H1 (cell line): ENCODE results near the gene ASRGL1. TPM values are rescaled to one million over a fixed set of nuclear protein-coding genes. Genes with fewer than 3 reads are reported as not detected.

Source experiments
- CTCF ChIA-PET: fragments of 300-600 bp; sonication (Branson Sonifier 250); formaldehyde crosslinking; loops from one replicate; lab custom pipeline; 2021; ENCODE audit not compliant: partially characterized antibody; lab: Charles Lee
- POLR2A ChIA-PET: fragments of 300-600 bp; sonication (Branson Sonifier 250); formaldehyde crosslinking; loops from one replicate; lab custom pipeline; 2021; ENCODE audit warnings: inconsistent platforms; ENCODE audit not compliant: partially characterized antibody; lab: Charles Lee
- DNase-seq, 2 experiments: peaks; one replicate each; pipeline versions ENCODE4 v3.0.0 to v3.0.0-alpha.2; 2010 to 2022; ENCODE audit warnings: low spot score in 2 of 2, low read depth in 1 of 2, mixed read lengths in 1 of 2
- FAIRE-seq: peaks from 2 replicates; lab custom pipeline; 2011; peaks lifted over from hg19 to GRCh38; lab: Jason Lieb, UNC
- H2AFZ ChIP-seq: 2 replicates; pipeline ENCODE4 v1.8.1; 2012; ENCODE audit warnings: low read length, inconsistent platforms
- H2AK5ac ChIP-seq: 2 replicates; pipeline ENCODE4 v1.6.1; 2013; ENCODE audit warnings: low read depth, low read length
- H2BK120ac ChIP-seq: replicated peaks from 2 replicates; pipeline ENCODE3; 2013; ENCODE audit warnings: low read depth, low read length, inconsistent platforms
- H2BK12ac ChIP-seq: 2 replicates; pipeline ENCODE4 v1.6.1; 2013; ENCODE audit warnings: low read depth, low read length
- H2BK15ac ChIP-seq: 2 replicates; pipeline ENCODE4 v1.6.1; 2013; ENCODE audit warnings: low read length
- H2BK20ac ChIP-seq: 2 replicates; pipeline ENCODE4 v1.6.1; 2013; ENCODE audit warnings: low read length
- H2BK5ac ChIP-seq: 2 replicates; pipeline ENCODE4 v1.6.1; 2013; ENCODE audit warnings: low read depth, low read length
- H3K14ac ChIP-seq: 2 replicates; pipeline ENCODE4 v1.6.1; 2013; ENCODE audit warnings: inconsistent platforms; ENCODE audit not compliant: insufficient read length
- H3K18ac ChIP-seq: 2 replicates; pipeline ENCODE4 v1.6.1; 2013; ENCODE audit warnings: low read length; ENCODE audit errors: extremely low read depth
- H3K23ac ChIP-seq: 2 replicates; pipeline ENCODE4 v1.6.1; 2013; ENCODE audit warnings: inconsistent platforms; ENCODE audit not compliant: insufficient read length
- H3K23me2 ChIP-seq: 2 replicates; pipeline ENCODE4 v1.6.1; 2013; ENCODE audit warnings: low read depth, low read length
- H3K27ac ChIP-seq: 2 replicates; pipeline ENCODE4 v1.6.1; 2011; ENCODE audit warnings: low read depth, low read length, inconsistent platforms
- H3K27me3 ChIP-seq, 4 experiments: replicated peaks in 1 of 4; 1 replicate in 1 of 4; 2 replicates in 3 of 4; pipeline versions ENCODE4 v1.6.1 to v1.8.1; 2011 to 2013; ENCODE audit warnings: low read length in 3 of 4, mild to moderate bottlenecking in 3 of 4, inconsistent platforms in 2 of 4, mixed read lengths in 2 of 4, moderate library complexity in 1 of 4; ENCODE audit not compliant: control insufficient read depth in 3 of 4, insufficient read depth in 3 of 4; ENCODE audit errors: extremely low read depth in 1 of 4
- H3K36me3 ChIP-seq, 4 experiments: 2 replicates each; pipeline versions ENCODE4 v1.6.1 to v1.8.1; 2011 to 2013; ENCODE audit warnings: mild to moderate bottlenecking in 4 of 4, low read length in 3 of 4, moderate library complexity in 2 of 4, control low read depth in 1 of 4, inconsistent platforms in 1 of 4; ENCODE audit not compliant: insufficient read depth in 4 of 4, control insufficient read depth in 2 of 4
- H3K4ac ChIP-seq: replicated peaks from 2 replicates; pipeline ENCODE3; 2013; ENCODE audit warnings: low read length, low read depth, mixed read lengths, inconsistent platforms; ENCODE audit not compliant: insufficient read length
- H3K4me1 ChIP-seq, 4 experiments: replicated peaks in 1 of 4; 1 replicate in 1 of 4; 2 replicates in 3 of 4; pipeline versions ENCODE4 v1.6.1 to v1.8.1; 2011 to 2013; ENCODE audit warnings: low read length in 3 of 4, inconsistent platforms in 2 of 4, mixed read lengths in 1 of 4; ENCODE audit not compliant: insufficient read depth in 4 of 4, control insufficient read depth in 3 of 4
- H3K4me2 ChIP-seq, 2 experiments: 2 replicates each; pipeline versions ENCODE4 v1.6.1 to v1.8.1; 2011 to 2013; ENCODE audit warnings: low read depth in 2 of 2, low read length in 2 of 2, control low read depth in 1 of 2, inconsistent platforms in 1 of 2, mild to moderate bottlenecking in 1 of 2; ENCODE audit not compliant: insufficient read depth in 1 of 2
- H3K4me3 ChIP-seq, 4 experiments: fragments of 200-600, 300-600 bp in 1 of 4; sonication (generic), shearing (Covaris generic), sonication (Bioruptor Twin) in 1 of 4; 2 replicates each; pipeline versions ENCODE4 v1.5.1 to v1.8.1; 2011 to 2016; ENCODE audit warnings: low read length in 4 of 4, low read depth in 3 of 4, control low read depth in 2 of 4, inconsistent platforms in 2 of 4, mild to moderate bottlenecking in 2 of 4, mixed read lengths in 1 of 4, moderate library complexity in 1 of 4; ENCODE audit not compliant: insufficient read depth in 2 of 4; ENCODE audit errors: extremely low read depth in 1 of 4
- H3K56ac ChIP-seq: replicated peaks from 2 replicates; pipeline ENCODE3; 2013; ENCODE audit warnings: low read depth, mild to moderate bottlenecking, mixed read lengths, low read length, inconsistent platforms; ENCODE audit not compliant: insufficient read length
- H3K79me1 ChIP-seq: 2 replicates; pipeline ENCODE4 v1.6.1; 2013; ENCODE audit warnings: low read depth, low read length, control low read depth
- H3K79me2 ChIP-seq, 2 experiments: 2 replicates each; pipeline versions ENCODE4 v1.6.1 to v1.8.1; 2012 to 2013; ENCODE audit warnings: low read length in 2 of 2, mild to moderate bottlenecking in 2 of 2, inconsistent platforms in 1 of 2; ENCODE audit not compliant: insufficient read depth in 2 of 2, control insufficient read depth in 1 of 2
- H3K9ac ChIP-seq, 4 experiments: replicated peaks in 1 of 4; 1 replicate in 1 of 4; 2 replicates in 3 of 4; pipeline versions ENCODE4 v1.6.1 to v1.8.1; 2011 to 2013; ENCODE audit warnings: low read depth in 3 of 4, low read length in 3 of 4, control low read depth in 2 of 4, mild to moderate bottlenecking in 2 of 4, moderate library complexity in 2 of 4, inconsistent platforms in 1 of 4; ENCODE audit errors: extremely low read depth in 1 of 4
- H3K9me3 ChIP-seq, 2 experiments: 2 replicates each; pipeline versions ENCODE4 v1.6.1 to v1.8.1; 2012 to 2013; ENCODE audit warnings: mild to moderate bottlenecking in 2 of 2, moderate library complexity in 2 of 2, control low read depth in 1 of 2, inconsistent platforms in 1 of 2, low read depth in 1 of 2, low read length in 1 of 2, mixed read lengths in 1 of 2; ENCODE audit not compliant: insufficient read depth in 2 of 2
- H4K20me1 ChIP-seq, 2 experiments: replicated peaks in 1 of 2; 2 replicates each; pipeline versions ENCODE3 to v1.8.1; 2011 to 2013; ENCODE audit warnings: inconsistent platforms in 2 of 2, low read length in 2 of 2, mild to moderate bottlenecking in 1 of 2; ENCODE audit not compliant: insufficient read depth in 2 of 2, control insufficient read depth in 1 of 2
- H4K5ac ChIP-seq: 2 replicates; pipeline ENCODE4 v1.6.1; 2013; ENCODE audit warnings: low read length, low read depth, mixed read lengths, inconsistent platforms; ENCODE audit not compliant: insufficient read length
- H4K8ac ChIP-seq: 2 replicates; pipeline ENCODE4 v1.8.0; 2013; ENCODE audit warnings: mild to moderate bottlenecking, moderate library complexity, low read length, inconsistent platforms; ENCODE audit not compliant: insufficient read depth; ENCODE audit errors: extremely low read depth
- H4K91ac ChIP-seq: replicated peaks from 2 replicates; pipeline ENCODE3; 2013; ENCODE audit warnings: low read length, mixed read lengths, inconsistent platforms; ENCODE audit not compliant: insufficient read length
- ASH2L ChIP-seq: fragments of 200-600, 300-600 bp; sonication (generic); IDR thresholded peaks from one replicate; pipeline ENCODE4 v1.7.1; 2017; ENCODE audit warnings: low read length
- BACH1 ChIP-seq: IDR thresholded peaks from 2 replicates; pipeline ENCODE4 v1.6.1; 2012; ENCODE audit warnings: low read length, improper control_type of control experiment
- CEBPB ChIP-seq: IDR thresholded peaks from 2 replicates; pipeline ENCODE4 v1.6.1; 2012; ENCODE audit warnings: low read depth, low read length
- CHD1 ChIP-seq: IDR thresholded peaks from 2 replicates; pipeline ENCODE4 v1.6.1; 2012; ENCODE audit warnings: low read depth, low read length, improper control_type of control experiment
- CTBP2 ChIP-seq: IDR thresholded peaks from 2 replicates; pipeline ENCODE4 v1.7.0; 2011; ENCODE audit warnings: borderline replicate concordance, mild to moderate bottlenecking, moderate library complexity, mixed read lengths, low read length; ENCODE audit not compliant: insufficient read depth, insufficient read length
- EP300 ChIP-seq, 2 experiments: IDR thresholded peaks; 1 replicate in 1 of 2; 2 replicates in 1 of 2; pipeline ENCODE4 v1.6.1; 2011 to 2012; ENCODE audit warnings: low read depth in 2 of 2, low read length in 2 of 2, mild to moderate bottlenecking in 2 of 2, borderline replicate concordance in 1 of 2, inconsistent platforms in 1 of 2, moderate library complexity in 1 of 2
- RNF2 ChIP-seq: fragments of 200-900, 300-1000 bp; sonication (generic); IDR thresholded peaks from 2 replicates; pipeline ENCODE4 v1.7.1; 2016; ENCODE audit warnings: borderline replicate concordance, low read depth, mild to moderate bottlenecking, antibody characterized with exemption, low read length; ENCODE audit not compliant: poor library complexity, severe bottlenecking; ENCODE audit errors: missing control alignments
- TAF1 ChIP-seq: IDR thresholded peaks from 2 replicates; pipeline ENCODE4 v1.6.1; 2011; ENCODE audit warnings: mild to moderate bottlenecking, low read depth, low read length
- TAF7 ChIP-seq: optimal IDR thresholded peaks from 2 replicates; pipeline ENCODE3; 2011; ENCODE audit warnings: low read depth, mild to moderate bottlenecking, inconsistent platforms, low read length, moderate library complexity, borderline replicate concordance
- ZNF274 ChIP-seq: IDR thresholded peaks from 2 replicates; pipeline ENCODE4 v1.7.0; 2012; ENCODE audit warnings: low read length, borderline replicate concordance; ENCODE audit errors: extremely low read depth
- WGBS, 2 experiments: shearing (Covaris generic) in 1 of 2; methylation state at CpG; one replicate each; pipeline versions ENCODE4 v1.1.6 to v1.1.7; 2013 to 2015; ENCODE audit warnings: low lambda C conversion rate in 2 of 2, mixed read lengths in 2 of 2, inconsistent platforms in 1 of 2, low coverage in 1 of 2, missing lambda C conversion rate in 1 of 2; ENCODE audit not compliant: insufficient replicate concordance in 2 of 2, insufficient coverage in 1 of 2, insufficient read length in 1 of 2; ENCODE audit errors: extremely low coverage in 1 of 2, missing lambda C conversion rate in 1 of 2; 5-methylcytosine and 5-hydroxymethylcytosine counted together
- polyA plus RNA-seq, 7 experiments: library from polyadenylated mRNA; depleted of rRNA in 3 of 7; stranded (reverse) in 5 of 7; unstranded in 2 of 7; fragments of >200 nt in 5 of 7; fragments of 200-250 nt in 2 of 7; gene quantifications; 1 replicate in 5 of 7; 2 replicates in 1 of 7; 4 replicates in 1 of 7; pipeline versions ENCODE4 v1.2.1 to v1.2.3, GENCODE V29; 2011 to 2013; ENCODE audit warnings: missing spikeins in 2 of 7, mixed read lengths in 2 of 7
- total RNA-seq: library from RNA; stranded (reverse); fragmentation: NEBNext Ultra II Directional; extraction: Animal tissue kit (Norgen Biotek cat#: 25700); gene quantifications from 2 replicates; pipeline ENCODE4 v1.2.1, GENCODE V29; 2021

Gene ASRGL1
- total and polyA plus RNA-seq, 2 of the 8 experiments (the other 6 are each of a cell fraction or from before 2014, with no cell fraction given), result 19.9 to 23.5 TPM

- H3K27me3 ChIP-seq, result no peaks in the 10 kb centered on the region
- no peak overlapping the region for H3K56ac ChIP-seq
- H3K79me1 ChIP-seq, result no peaks in the 10 kb centered on the region
- H3K4me2 ChIP-seq, result no peak overlapping the region
- FAIRE-seq, result no peak
- no peak overlapping the region for H3K9ac ChIP-seq
- H2BK12ac ChIP-seq, result no peak overlapping the region
- H2AK5ac ChIP-seq, result no peak overlapping the region
- no peak overlapping the region for H4K8ac ChIP-seq
- no peaks in the 10 kb centered on the region for H3K36me3 ChIP-seq
- no peaks in the 10 kb centered on the region for H3K23me2 ChIP-seq
- H3K23ac ChIP-seq, result no peak overlapping the region
- no peak overlapping the region for H3K4me3 ChIP-seq
- H2BK20ac ChIP-seq, result no peak overlapping the region
- no peaks in the 10 kb centered on the region for H3K9me3 ChIP-seq
- no peaks in the 10 kb centered on the region for H3K79me2 ChIP-seq
- no peaks in the 10 kb centered on the region for H3K4me1 ChIP-seq
- H2BK120ac ChIP-seq, result no peak overlapping the region
- WGBS, 2 experiments, result 90% methylated on average over 3 of the region's 3 CpGs; no CpG with 5 or more reads in 1 of the 2 experiments
- H3K18ac ChIP-seq, result no peak overlapping the region
- H3K27ac ChIP-seq, result no peak overlapping the region
- no peak overlapping the region for H2AFZ ChIP-seq
- no peak overlapping the region for H3K14ac ChIP-seq
- POLR2A ChIA-PET, result no interaction called here
- H2BK5ac ChIP-seq, result no peak overlapping the region
- DNase-seq, result no peak
- no peak overlapping the region for H3K4ac ChIP-seq
- H4K20me1 ChIP-seq, result no peaks in the 10 kb centered on the region
- CTCF ChIA-PET, result interaction anchor here (0.6 to 1.3 kb wide), 5 partner anchors 15 to 650 kb away, joined by 3 to 5 read pairs (median 3); no protein-coding TSS in a partner anchor
- H4K5ac ChIP-seq, result no peak overlapping the region
- H4K91ac ChIP-seq, result no peak overlapping the region
- no peak overlapping the region for H2BK15ac ChIP-seq
- TF ChIP-seq ASH2L, result no peak
- TF ChIP-seq CEBPB, result no peak
- TF ChIP-seq TAF1, result no peak
- TF ChIP-seq ZNF274, result no peak
- TF ChIP-seq RNF2, result no peak
- no peak for TF ChIP-seq CTBP2
- no peak for TF ChIP-seq CHD1
- no peak for TF ChIP-seq TAF7
- TF ChIP-seq EP300 (IDR thresholded peaks at IDR 0.05; ENCODE audit: borderline replicate concordance in 1 of 2, low read depth in 2 of 2, low read length in 2 of 2), result no peak
- no peak for TF ChIP-seq BACH1
Observed at GRCh38 chr11:62387381-62387780, 50.1 kb downstream of the ASRGL1 start.
